Liver (tissue), 9 donors: ENCODE data around the gene EFR3B. TPM values are rescaled to one million over a fixed set of nuclear protein-coding genes. Genes with fewer than 3 reads are reported as not detected.

Experiments used
- DNase-seq: peaks from one replicate; pipeline ENCODE4 v3.0.0-alpha.2; 2017; ENCODE audit warnings: low spot score
- H3K27ac ChIP-seq, 2 donors: one replicate each; pipeline ENCODE4 v1.7.0; 2013; ENCODE audit warnings: inconsistent platforms in 2 of 2, low read length in 2 of 2, control low read depth in 1 of 2, low read depth in 1 of 2, mild to moderate bottlenecking in 1 of 2
- H3K27me3 ChIP-seq, 4 donors: one replicate each; pipeline versions ENCODE4 v1.6.1 to v1.7.0; 2013; ENCODE audit warnings: low read length in 3 of 4, inconsistent platforms in 1 of 4, mild to moderate bottlenecking in 1 of 4, moderate library complexity in 1 of 4; ENCODE audit not compliant: control insufficient read depth in 4 of 4, insufficient read depth in 4 of 4
- H3K36me3 ChIP-seq, 4 donors: one replicate each; pipeline versions ENCODE4 v1.6.1 to v1.7.0; 2013; ENCODE audit warnings: low read length in 3 of 4, mild to moderate bottlenecking in 3 of 4, low read depth in 1 of 4, moderate library complexity in 1 of 4; ENCODE audit not compliant: control insufficient read depth in 4 of 4, insufficient read depth in 3 of 4
- H3K4me1 ChIP-seq, 4 donors: one replicate each; pipeline versions ENCODE4 v1.6.1 to v1.7.0; 2013; ENCODE audit warnings: low read length in 3 of 4, mild to moderate bottlenecking in 3 of 4, moderate library complexity in 1 of 4; ENCODE audit not compliant: control insufficient read depth in 4 of 4, insufficient read depth in 4 of 4
- H3K4me3 ChIP-seq, 3 donors: one replicate each; pipeline versions ENCODE4 v1.6.1 to v1.7.0; 2013; ENCODE audit warnings: low read length in 3 of 3, control low read depth in 1 of 3, low read depth in 1 of 3, mild to moderate bottlenecking in 1 of 3
- H3K9ac ChIP-seq, 2 donors: one replicate each; pipeline ENCODE4 v1.7.0; 2013; ENCODE audit warnings: low read length in 2 of 2, mild to moderate bottlenecking in 2 of 2, moderate library complexity in 2 of 2, control low read depth in 1 of 2, low read depth in 1 of 2
- H3K9me3 ChIP-seq, 4 donors: one replicate each; pipeline versions ENCODE4 v1.6.1 to v1.7.0; 2013; ENCODE audit warnings: low read length in 3 of 4; ENCODE audit not compliant: control insufficient read depth in 4 of 4
- EGR1 ChIP-seq, 2 donors: IDR thresholded peaks; 2 replicates each; pipeline ENCODE4 v1.6.1; 2016 to 2018; ENCODE audit warnings: antibody characterized with exemption in 2 of 2, low read depth in 2 of 2
- FOXA1 ChIP-seq: IDR thresholded peaks from 2 replicates; pipeline ENCODE4 v1.6.1; 2016; ENCODE audit warnings: antibody characterized with exemption
- FOXA2 ChIP-seq: IDR thresholded peaks from 2 replicates; pipeline ENCODE4 v1.6.1; 2016; ENCODE audit warnings: antibody characterized with exemption
- GABPA ChIP-seq, 2 donors: IDR thresholded peaks in 1 of 2; conservative IDR thresholded peaks in 1 of 2; 2 replicates each; pipeline ENCODE4 v1.6.1; 2016; ENCODE audit warnings: antibody characterized with exemption in 2 of 2, mild to moderate bottlenecking in 1 of 2, moderate library complexity in 1 of 2
- HNF4G ChIP-seq: IDR thresholded peaks from 2 replicates; pipeline ENCODE4 v1.6.1; 2016; ENCODE audit warnings: antibody characterized with exemption
- JUND ChIP-seq, 2 donors: IDR thresholded peaks; 2 replicates each; pipeline ENCODE4 v1.6.1; 2016; ENCODE audit warnings: antibody characterized with exemption in 2 of 2
- NR2F2 ChIP-seq: IDR thresholded peaks from 2 replicates; pipeline ENCODE4 v1.6.1; 2016; ENCODE audit warnings: antibody characterized with exemption
- RAD21 ChIP-seq, 2 donors: IDR thresholded peaks; 2 replicates each; pipeline ENCODE4 v1.6.1; 2016; ENCODE audit warnings: antibody characterized with exemption in 2 of 2, mild to moderate bottlenecking in 2 of 2
- RXRA ChIP-seq, 2 donors: IDR thresholded peaks; 2 replicates each; pipeline ENCODE4 v1.6.1; 2017 to 2018; ENCODE audit warnings: antibody characterized with exemption in 2 of 2, mild to moderate bottlenecking in 1 of 2
- TAF1 ChIP-seq: conservative IDR thresholded peaks from 2 replicates; pipeline ENCODE4 v1.6.1; 2016; ENCODE audit warnings: antibody characterized with exemption, mild to moderate bottlenecking
- YY1 ChIP-seq: IDR thresholded peaks from 2 replicates; pipeline ENCODE4 v1.6.1; 2016; ENCODE audit warnings: antibody characterized with exemption, mild to moderate bottlenecking
- WGBS: extraction: QIAGEN DNeasy Blood & Tissue Kit; methylation state at CpG from one replicate; pipeline ENCODE4 v1.1.7; 2013; 5-methylcytosine and 5-hydroxymethylcytosine counted together
- polyA plus RNA-seq, 2 donors: library from polyadenylated mRNA; stranded (reverse) in 1 of 2; unstranded in 1 of 2; fragments of 200-250 nt in 1 of 2; fragments of >200 nt in 1 of 2; fragmentation: Nextera tagmentation in 1 of 2; extraction: Ambion mirVana in 1 of 2; gene quantifications; one replicate each; pipeline versions ENCODE4 v1.2.1 to v1.2.3, GENCODE V29; 2013 to 2015
- total RNA-seq, 2 donors: library from RNA; depleted of rRNA; stranded (reverse); fragments of >200 nt; gene quantifications; one replicate each; pipeline ENCODE4 v1.2.3, GENCODE V29; 2014
- TF ChIP-seq, protein P1 (sequence below): IDR thresholded peaks from 2 replicates; pipeline ENCODE4 v1.6.1; 2016; ENCODE audit warnings: antibody characterized with exemption, mild to moderate bottlenecking
- TF ChIP-seq, protein P2 (sequence below): IDR thresholded peaks from 2 replicates; pipeline ENCODE4 v1.6.1; 2016; ENCODE audit warnings: antibody characterized with exemption
- TF ChIP-seq, protein P3 (sequence below): fragments of 150-350 bp; IDR thresholded peaks from 2 replicates; pipeline ENCODE4 v1.5.1; 2017; ENCODE audit warnings: improper control_type of control experiment, low read depth, low read length; ENCODE audit not compliant: missing input control
- TF ChIP-seq, protein P4 (sequence below): IDR thresholded peaks from 2 replicates; pipeline ENCODE4 v1.6.1; 2016; ENCODE audit warnings: antibody characterized with exemption
- TF ChIP-seq, protein P5 (sequence below): IDR thresholded peaks from 2 replicates; pipeline ENCODE4 v1.6.1; 2016; ENCODE audit warnings: antibody characterized with exemption
- donor health status: healthy.
- donor health status: healthy.
- donor health status: healthy.
- donor health status: healthy.
- donor health status: healthy.

The EFR3B gene
- total and polyA plus RNA-seq, 4 donors: 0.05 to 0.33 (median 0.23) TPM

DNA sequence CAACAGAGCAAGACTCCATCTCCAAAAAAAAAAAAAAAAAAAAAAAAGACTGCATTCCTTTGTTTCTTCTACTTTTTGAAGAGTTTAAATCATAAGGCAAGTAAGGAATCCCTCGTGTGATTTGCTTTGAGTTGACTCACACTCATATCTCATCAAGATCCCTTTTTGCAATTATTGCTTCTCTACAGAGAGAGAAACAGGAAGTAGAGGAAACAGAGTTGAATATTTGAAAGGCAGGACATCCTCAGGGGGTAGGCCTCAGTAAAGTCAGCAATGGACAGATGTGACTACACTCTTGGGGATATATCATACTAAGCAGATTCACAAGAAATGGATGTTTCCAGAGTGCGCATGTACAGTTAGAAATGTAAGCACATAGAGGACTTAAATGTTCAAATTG, 11.2 kb upstream of the EFR3B start:
- no peak for DNase-seq
- no peak overlapping the region for H3K27ac ChIP-seq
- H3K9ac ChIP-seq: no peak overlapping the region
- H3K4me1 ChIP-seq: no peaks in the 10 kb centered on the region
- H3K36me3 ChIP-seq: no peaks in the 10 kb centered on the region
- H3K9me3 ChIP-seq: no peaks in the 10 kb centered on the region
- no peak overlapping the region for H3K4me3 ChIP-seq
- no peak for TF ChIP-seq JUND (IDR thresholded peaks at IDR 0.05)
- TF ChIP-seq, protein P1, sequence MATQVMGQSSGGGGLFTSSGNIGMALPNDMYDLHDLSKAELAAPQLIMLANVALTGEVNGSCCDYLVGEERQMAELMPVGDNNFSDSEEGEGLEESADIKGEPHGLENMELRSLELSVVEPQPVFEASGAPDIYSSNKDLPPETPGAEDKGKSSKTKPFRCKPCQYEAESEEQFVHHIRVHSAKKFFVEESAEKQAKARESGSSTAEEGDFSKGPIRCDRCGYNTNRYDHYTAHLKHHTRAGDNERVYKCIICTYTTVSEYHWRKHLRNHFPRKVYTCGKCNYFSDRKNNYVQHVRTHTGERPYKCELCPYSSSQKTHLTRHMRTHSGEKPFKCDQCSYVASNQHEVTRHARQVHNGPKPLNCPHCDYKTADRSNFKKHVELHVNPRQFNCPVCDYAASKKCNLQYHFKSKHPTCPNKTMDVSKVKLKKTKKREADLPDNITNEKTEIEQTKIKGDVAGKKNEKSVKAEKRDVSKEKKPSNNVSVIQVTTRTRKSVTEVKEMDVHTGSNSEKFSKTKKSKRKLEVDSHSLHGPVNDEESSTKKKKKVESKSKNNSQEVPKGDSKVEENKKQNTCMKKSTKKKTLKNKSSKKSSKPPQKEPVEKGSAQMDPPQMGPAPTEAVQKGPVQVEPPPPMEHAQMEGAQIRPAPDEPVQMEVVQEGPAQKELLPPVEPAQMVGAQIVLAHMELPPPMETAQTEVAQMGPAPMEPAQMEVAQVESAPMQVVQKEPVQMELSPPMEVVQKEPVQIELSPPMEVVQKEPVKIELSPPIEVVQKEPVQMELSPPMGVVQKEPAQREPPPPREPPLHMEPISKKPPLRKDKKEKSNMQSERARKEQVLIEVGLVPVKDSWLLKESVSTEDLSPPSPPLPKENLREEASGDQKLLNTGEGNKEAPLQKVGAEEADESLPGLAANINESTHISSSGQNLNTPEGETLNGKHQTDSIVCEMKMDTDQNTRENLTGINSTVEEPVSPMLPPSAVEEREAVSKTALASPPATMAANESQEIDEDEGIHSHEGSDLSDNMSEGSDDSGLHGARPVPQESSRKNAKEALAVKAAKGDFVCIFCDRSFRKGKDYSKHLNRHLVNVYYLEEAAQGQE: no peak
- no peak for TF ChIP-seq YY1
- TF ChIP-seq EGR1 (IDR thresholded peaks at IDR 0.05; ENCODE audit: low read depth in 2 of 2): no peak
- TF ChIP-seq, protein P2, sequence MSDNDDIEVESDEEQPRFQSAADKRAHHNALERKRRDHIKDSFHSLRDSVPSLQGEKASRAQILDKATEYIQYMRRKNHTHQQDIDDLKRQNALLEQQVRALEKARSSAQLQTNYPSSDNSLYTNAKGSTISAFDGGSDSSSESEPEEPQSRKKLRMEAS: no peak
- TF ChIP-seq, protein P3, sequence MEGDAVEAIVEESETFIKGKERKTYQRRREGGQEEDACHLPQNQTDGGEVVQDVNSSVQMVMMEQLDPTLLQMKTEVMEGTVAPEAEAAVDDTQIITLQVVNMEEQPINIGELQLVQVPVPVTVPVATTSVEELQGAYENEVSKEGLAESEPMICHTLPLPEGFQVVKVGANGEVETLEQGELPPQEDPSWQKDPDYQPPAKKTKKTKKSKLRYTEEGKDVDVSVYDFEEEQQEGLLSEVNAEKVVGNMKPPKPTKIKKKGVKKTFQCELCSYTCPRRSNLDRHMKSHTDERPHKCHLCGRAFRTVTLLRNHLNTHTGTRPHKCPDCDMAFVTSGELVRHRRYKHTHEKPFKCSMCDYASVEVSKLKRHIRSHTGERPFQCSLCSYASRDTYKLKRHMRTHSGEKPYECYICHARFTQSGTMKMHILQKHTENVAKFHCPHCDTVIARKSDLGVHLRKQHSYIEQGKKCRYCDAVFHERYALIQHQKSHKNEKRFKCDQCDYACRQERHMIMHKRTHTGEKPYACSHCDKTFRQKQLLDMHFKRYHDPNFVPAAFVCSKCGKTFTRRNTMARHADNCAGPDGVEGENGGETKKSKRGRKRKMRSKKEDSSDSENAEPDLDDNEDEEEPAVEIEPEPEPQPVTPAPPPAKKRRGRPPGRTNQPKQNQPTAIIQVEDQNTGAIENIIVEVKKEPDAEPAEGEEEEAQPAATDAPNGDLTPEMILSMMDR: no peak
- no peak for TF ChIP-seq TAF1
- TF ChIP-seq, protein P4, sequence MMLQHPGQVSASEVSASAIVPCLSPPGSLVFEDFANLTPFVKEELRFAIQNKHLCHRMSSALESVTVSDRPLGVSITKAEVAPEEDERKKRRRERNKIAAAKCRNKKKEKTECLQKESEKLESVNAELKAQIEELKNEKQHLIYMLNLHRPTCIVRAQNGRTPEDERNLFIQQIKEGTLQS: no peak
- no peak for TF ChIP-seq HNF4G
- TF ChIP-seq FOXA1: no peak
- TF ChIP-seq RXRA (IDR thresholded peaks at IDR 0.05): no peak
- no peak for TF ChIP-seq FOXA2
- TF ChIP-seq GABPA (IDR thresholded peaks at IDR 0.05 in 1 of 2, conservative IDR thresholded peaks at IDR 0.05 in 1 of 2): no peak
- no peak for TF ChIP-seq NR2F2
- TF ChIP-seq, protein P5, sequence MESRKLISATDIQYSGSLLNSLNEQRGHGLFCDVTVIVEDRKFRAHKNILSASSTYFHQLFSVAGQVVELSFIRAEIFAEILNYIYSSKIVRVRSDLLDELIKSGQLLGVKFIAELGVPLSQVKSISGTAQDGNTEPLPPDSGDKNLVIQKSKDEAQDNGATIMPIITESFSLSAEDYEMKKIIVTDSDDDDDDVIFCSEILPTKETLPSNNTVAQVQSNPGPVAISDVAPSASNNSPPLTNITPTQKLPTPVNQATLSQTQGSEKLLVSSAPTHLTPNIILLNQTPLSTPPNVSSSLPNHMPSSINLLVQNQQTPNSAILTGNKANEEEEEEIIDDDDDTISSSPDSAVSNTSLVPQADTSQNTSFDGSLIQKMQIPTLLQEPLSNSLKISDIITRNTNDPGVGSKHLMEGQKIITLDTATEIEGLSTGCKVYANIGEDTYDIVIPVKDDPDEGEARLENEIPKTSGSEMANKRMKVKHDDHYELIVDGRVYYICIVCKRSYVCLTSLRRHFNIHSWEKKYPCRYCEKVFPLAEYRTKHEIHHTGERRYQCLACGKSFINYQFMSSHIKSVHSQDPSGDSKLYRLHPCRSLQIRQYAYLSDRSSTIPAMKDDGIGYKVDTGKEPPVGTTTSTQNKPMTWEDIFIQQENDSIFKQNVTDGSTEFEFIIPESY: no peak
- TF ChIP-seq RAD21 (IDR thresholded peaks at IDR 0.05): no peak
- H3K27me3 ChIP-seq: no peaks in the 10 kb centered on the region
- 80% methylated on average over 2 of the region's 2 CpGs for WGBS

DNA sequence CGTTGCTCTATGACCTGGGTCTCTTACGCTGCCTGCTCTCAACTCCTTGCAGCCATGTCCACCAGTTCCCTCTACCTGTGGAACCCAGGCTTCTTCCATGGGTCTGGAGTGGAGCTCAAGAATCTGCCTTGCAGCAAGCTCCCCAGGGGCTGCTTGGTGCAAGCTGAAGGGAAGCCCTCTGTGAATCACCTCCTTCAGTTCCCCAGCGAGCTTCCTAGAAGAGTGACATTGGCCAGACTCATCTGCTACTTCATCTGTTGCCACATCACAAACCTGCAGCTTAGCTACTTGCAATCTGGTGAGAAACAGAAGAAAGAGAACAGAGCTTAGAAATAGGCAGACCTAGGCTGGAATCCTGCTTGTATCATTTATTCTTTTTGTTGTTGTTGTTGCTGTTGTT, 9.8 kb upstream of the EFR3B start:
- no peak for TF ChIP-seq GABPA (IDR thresholded peaks at IDR 0.05 in 1 of 2, conservative IDR thresholded peaks at IDR 0.05 in 1 of 2)
- no peak for TF ChIP-seq EGR1 (IDR thresholded peaks at IDR 0.05; ENCODE audit: low read depth in 2 of 2)
- TF ChIP-seq HNF4G: no peak
- 74% methylated on average over 3 of the region's 3 CpGs for WGBS
- H3K4me3 ChIP-seq: no peak overlapping the region

More for the DNA sequence above, 9.8 kb upstream of the EFR3B start:
- H3K36me3 ChIP-seq: no peaks in the 10 kb centered on the region
- no peak overlapping the region for H3K9ac ChIP-seq
- H3K4me1 ChIP-seq: no peaks in the 10 kb centered on the region
- H3K27ac ChIP-seq: no peak overlapping the region
- no peaks in the 10 kb centered on the region for H3K27me3 ChIP-seq
- no peak for DNase-seq
- H3K9me3 ChIP-seq: no peaks in the 10 kb centered on the region
